ENCODE data around the gene COL5A2.

The COL5A2 gene

DNA sequence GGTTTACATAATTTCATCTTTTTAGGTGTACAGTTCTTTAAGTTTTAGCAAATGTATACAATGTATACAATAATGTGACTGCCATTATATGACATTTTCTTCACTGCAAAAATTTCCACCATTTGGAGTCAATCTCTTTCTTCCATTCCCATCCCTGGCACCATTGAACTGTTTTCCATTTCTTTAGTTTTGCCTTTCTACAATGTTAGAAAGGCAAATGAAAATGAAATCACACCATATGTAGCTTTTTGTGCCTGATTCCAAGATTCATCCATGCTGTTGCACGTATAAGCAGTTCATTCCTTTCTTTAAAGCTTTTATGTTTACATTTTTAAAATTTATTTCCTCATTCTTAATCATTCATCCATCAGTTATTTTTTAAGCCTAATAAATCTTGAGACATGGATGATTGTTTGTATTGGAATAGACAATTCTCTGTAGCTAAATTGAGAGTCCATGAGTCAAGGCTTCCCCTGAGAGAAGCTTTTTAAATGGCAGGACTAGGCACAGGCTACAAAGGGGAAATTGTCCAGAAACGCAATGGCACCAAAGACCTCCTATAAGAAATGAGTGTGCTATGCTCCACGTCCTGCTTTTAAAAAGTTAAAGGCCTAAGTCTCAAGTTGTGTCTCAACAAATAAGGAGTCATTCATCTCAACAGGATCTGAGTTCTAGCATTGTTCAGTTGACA, 8.7 kb upstream of the COL5A2 start:
- Histone ChIP-seq H3K36me3 (no peaks in the 10 kb centered on the region), H3K4me1 (no peaks in the 10 kb centered on the region), H3K4me3 (ENCODE audit: low read depth, low read length) (no peak overlapping the region), H3K9me3 (no peaks in the 10 kb centered on the region), H3K27me3 (no peaks in the 10 kb centered on the region)
- no peak for DNase-seq
- TF ChIP-seq, protein P1, sequence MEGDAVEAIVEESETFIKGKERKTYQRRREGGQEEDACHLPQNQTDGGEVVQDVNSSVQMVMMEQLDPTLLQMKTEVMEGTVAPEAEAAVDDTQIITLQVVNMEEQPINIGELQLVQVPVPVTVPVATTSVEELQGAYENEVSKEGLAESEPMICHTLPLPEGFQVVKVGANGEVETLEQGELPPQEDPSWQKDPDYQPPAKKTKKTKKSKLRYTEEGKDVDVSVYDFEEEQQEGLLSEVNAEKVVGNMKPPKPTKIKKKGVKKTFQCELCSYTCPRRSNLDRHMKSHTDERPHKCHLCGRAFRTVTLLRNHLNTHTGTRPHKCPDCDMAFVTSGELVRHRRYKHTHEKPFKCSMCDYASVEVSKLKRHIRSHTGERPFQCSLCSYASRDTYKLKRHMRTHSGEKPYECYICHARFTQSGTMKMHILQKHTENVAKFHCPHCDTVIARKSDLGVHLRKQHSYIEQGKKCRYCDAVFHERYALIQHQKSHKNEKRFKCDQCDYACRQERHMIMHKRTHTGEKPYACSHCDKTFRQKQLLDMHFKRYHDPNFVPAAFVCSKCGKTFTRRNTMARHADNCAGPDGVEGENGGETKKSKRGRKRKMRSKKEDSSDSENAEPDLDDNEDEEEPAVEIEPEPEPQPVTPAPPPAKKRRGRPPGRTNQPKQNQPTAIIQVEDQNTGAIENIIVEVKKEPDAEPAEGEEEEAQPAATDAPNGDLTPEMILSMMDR (IDR thresholded peaks at IDR 0.05; ENCODE audit: low read depth, low read length), result no peak

- Histone ChIP-seq H3K36me3 (no peaks in the 10 kb centered on the region), H3K4me3 (ENCODE audit: low read depth, low read length) (no peak overlapping the region), H3K27me3 (no peaks in the 10 kb centered on the region), H3K9me3 (no peaks in the 10 kb centered on the region), H3K4me1 (no peaks in the 10 kb centered on the region)
- DNase-seq, result no peak
- TF ChIP-seq, protein P1 (IDR thresholded peaks at IDR 0.05; ENCODE audit: low read depth, low read length), result no peak
Measured at GRCh38 chr2:189183170-189183569, 3.6 kb upstream of the COL5A2 start.

GRCh38 chr2:189181706-189182105, 2.1 kb upstream of the COL5A2 start:
- Histone ChIP-seq H3K4me3 (ENCODE audit: low read depth, low read length) (no peak overlapping the region), H3K4me1 (no peaks in the 10 kb centered on the region), H3K36me3 (no peaks in the 10 kb centered on the region), H3K9me3 (no peaks in the 10 kb centered on the region), H3K27me3 (no peaks in the 10 kb centered on the region)
- TF ChIP-seq, protein P1 (IDR thresholded peaks at IDR 0.05; ENCODE audit: low read depth, low read length), result no peak
- no peak for DNase-seq

DNA sequence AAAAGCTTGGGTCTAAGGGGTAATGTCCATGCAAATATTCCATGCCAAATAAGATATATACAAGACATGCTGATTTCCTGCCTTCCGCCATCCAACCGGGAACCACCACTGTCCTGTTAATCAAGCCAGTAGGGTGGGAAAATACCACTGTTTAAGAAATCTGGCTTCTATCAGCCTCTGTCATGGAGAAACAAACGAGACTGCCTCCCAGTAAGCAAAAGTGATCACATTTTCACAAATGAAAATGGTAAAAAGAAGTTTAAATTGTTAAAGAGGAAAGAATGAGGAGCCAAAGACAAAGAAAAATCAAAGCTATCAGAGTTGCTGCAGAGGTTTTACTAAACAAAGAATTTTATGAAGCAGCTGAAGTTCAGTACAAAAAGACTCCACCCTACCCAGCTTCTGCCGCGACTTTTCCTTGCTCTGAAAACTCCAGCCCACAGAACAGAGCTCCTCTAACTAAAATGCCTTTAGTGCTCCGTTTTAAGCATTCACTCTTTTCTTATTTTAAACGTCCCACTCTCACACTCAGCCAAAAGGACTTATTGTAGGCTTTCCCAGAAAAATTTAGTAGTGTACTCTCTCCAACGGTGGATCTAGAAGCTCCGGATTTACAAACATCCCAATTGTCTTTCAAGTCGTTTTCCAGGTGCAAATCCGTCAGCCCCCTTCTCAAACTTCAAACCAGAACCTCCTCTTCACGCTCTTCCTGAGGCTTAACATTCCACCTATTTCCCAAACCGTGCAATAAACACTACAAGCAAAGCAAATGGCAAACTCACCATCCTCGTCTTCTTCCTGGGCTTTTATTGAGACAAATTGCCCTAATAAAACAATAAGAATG, 613 bp downstream of the COL5A2 start:
- DNase-seq, result no peak
- TF ChIP-seq, protein P1 (IDR thresholded peaks at IDR 0.05; ENCODE audit: low read depth, low read length), result no peak
- no peaks in the 10 kb centered on the region for H3K4me1 ChIP-seq
- H3K27me3 ChIP-seq, result no peaks in the 10 kb centered on the region
- no peak overlapping the region for H3K4me3 ChIP-seq (ENCODE audit: low read depth, low read length)
- H3K36me3 ChIP-seq, result no peaks in the 10 kb centered on the region
- no peaks in the 10 kb centered on the region for H3K9me3 ChIP-seq

DNA sequence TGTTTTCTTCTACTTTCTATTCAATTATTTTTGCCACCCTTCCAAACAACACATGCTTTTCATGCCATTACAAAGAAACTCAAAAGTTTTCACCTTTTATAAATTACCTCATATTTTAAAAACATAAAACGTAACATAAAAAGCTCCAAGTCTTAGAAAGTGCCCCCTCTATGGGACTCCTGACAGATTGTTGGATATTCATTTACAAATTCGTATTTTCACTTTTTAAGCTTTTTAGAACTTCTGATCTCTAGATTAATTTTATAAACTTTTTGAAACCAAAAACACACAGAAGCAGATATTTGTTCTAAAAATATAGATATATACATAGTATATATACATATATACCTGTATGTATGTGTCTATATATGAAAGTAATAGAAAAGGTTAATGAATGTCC, 1.5 kb downstream of the COL5A2 start:
- no peaks in the 10 kb centered on the region for H3K27me3 ChIP-seq
- TF ChIP-seq, protein P1 (IDR thresholded peaks at IDR 0.05; ENCODE audit: low read depth, low read length), result no peak

More for the DNA sequence above, 1.5 kb downstream of the COL5A2 start:
- no peaks in the 10 kb centered on the region for H3K4me1 ChIP-seq
- H3K4me3 ChIP-seq (ENCODE audit: low read depth, low read length), result no peak overlapping the region
- no peak for DNase-seq
- no peaks in the 10 kb centered on the region for H3K9me3 ChIP-seq
- no peaks in the 10 kb centered on the region for H3K36me3 ChIP-seq

All from BE2C (cell line).